HT1080 (cell line): ENCODE results near the gene TBCCD1. TPM values are rescaled to one million over a fixed set of nuclear protein-coding genes. Genes with fewer than 3 reads are reported as not detected.
"Not testable (repeated sequence)": the region's sequence is repeated elsewhere in the genome, so short reads cannot be mapped to it uniquely, and the experiment has no call there.

Experiments
- DNase-seq: peaks from one replicate; pipeline ENCODE4 v3.0.0-alpha.2; 2015; ENCODE audit warnings: low read depth
- total RNA-seq: library from RNA; depleted of rRNA; stranded (reverse); fragments of >200 nt; shearing (Covaris generic); gene quantifications from 2 replicates; pipeline ENCODE4 v1.2.3, GENCODE V29; 2014

Gene TBCCD1
- total RNA-seq, 1 experiment from 2014 or later = 28.3 TPM

- DNase-seq = no peak
These were observed 46.7 kb downstream of the TBCCD1 start for GRCh38 chr3:186520431-186520830.

- peak; percentile 48 for DNase-seq
These were observed 48.0 kb downstream of the TBCCD1 start for GRCh38 chr3:186519021-186519658.

- DNase-seq = peak; percentile 29
These were observed 49.9 kb downstream of the TBCCD1 start for GRCh38 chr3:186517218-186517617.

- DNase-seq = no peak
These were observed 50.5 kb downstream of the TBCCD1 start for GRCh38 chr3:186516646-186517045.

GRCh38 chr3:186515125-186515524, 52.0 kb downstream of the TBCCD1 start:
- DNase-seq = no peak

- peak; percentile 36 for DNase-seq
These were observed 52.7 kb downstream of the TBCCD1 start for GRCh38 chr3:186514296-186515002.

- DNase-seq = no peak
These were observed 53.8 kb downstream of the TBCCD1 start for GRCh38 chr3:186513386-186513785.

- no peak for DNase-seq
These were observed 54.4 kb downstream of the TBCCD1 start for GRCh38 chr3:186512570-186513302.

- no peak for DNase-seq
These were observed 55.4 kb downstream of the TBCCD1 start for GRCh38 chr3:186511702-186512101.

GRCh38 chr3:186511245-186511644, 55.9 kb downstream of the TBCCD1 start:
- DNase-seq = no peak

- peak; percentile 31 for DNase-seq
These were observed 56.6 kb downstream of the TBCCD1 start for GRCh38 chr3:186510374-186511079.

GRCh38 chr3:186509423-186509822, 57.7 kb downstream of the TBCCD1 start:
- no peak for DNase-seq

- DNase-seq = peak; percentile 28
These were observed 60.3 kb downstream of the TBCCD1 start for GRCh38 chr3:186506857-186507256.

GRCh38 chr3:186506191-186506739, 60.9 kb downstream of the TBCCD1 start:
- no peak for DNase-seq

GRCh38 chr3:186502966-186503712, 64.0 kb downstream of the TBCCD1 start:
- DNase-seq = no peak

- no peak for DNase-seq
These were observed 64.8 kb downstream of the TBCCD1 start for GRCh38 chr3:186502138-186502948.

GRCh38 chr3:186499949-186500348, 67.2 kb downstream of the TBCCD1 start:
- DNase-seq = not testable (repeated sequence)

GRCh38 chr3:186498022-186498421, 69.1 kb downstream of the TBCCD1 start:
- DNase-seq = not testable (repeated sequence)

GRCh38 chr3:186497608-186498007, 69.5 kb downstream of the TBCCD1 start:
- DNase-seq = no peak

- DNase-seq = no peak
These were observed 70.5 kb downstream of the TBCCD1 start for GRCh38 chr3:186496635-186497034.
